G401.6 (cell line): ENCODE results near the gene SLC1A4.
A peak's percentile ranks its signal among the peaks of the same experiment; 100 is the strongest.
"Not testable (repeated sequence)": the region's sequence is repeated elsewhere in the genome, so short reads cannot be mapped to it uniquely, and the experiment has no call there.

Experiments
- FAIRE-seq: peaks from 2 replicates; lab custom pipeline; 2012; peaks lifted over from hg19 to GRCh38; lab: Jason Lieb, UNC

SLC1A4 gene

GRCh38 chr2:64992990-64993389 lies 3.8 kb downstream of the SLC1A4 start:
- no peak for FAIRE-seq

- no peak for FAIRE-seq
These were observed 5.8 kb downstream of the SLC1A4 start for GRCh38 chr2:64995041-64995440.

GRCh38 chr2:64996871-64997307 lies 7.7 kb downstream of the SLC1A4 start:
- FAIRE-seq = no peak

GRCh38 chr2:64998658-64999061 lies 9.5 kb downstream of the SLC1A4 start:
- no peak for FAIRE-seq

GRCh38 chr2:64999754-65000153 lies 10.6 kb downstream of the SLC1A4 start:
- FAIRE-seq = no peak

GRCh38 chr2:65000644-65001043 lies 11.4 kb downstream of the SLC1A4 start:
- no peak for FAIRE-seq

GRCh38 chr2:65003037-65003436 lies 13.8 kb downstream of the SLC1A4 start:
- no peak for FAIRE-seq

GRCh38 chr2:65004232-65004631 lies 15.0 kb downstream of the SLC1A4 start:
- not testable (repeated sequence) for FAIRE-seq

- no peak for FAIRE-seq
These were observed 24.6 kb downstream of the SLC1A4 start for GRCh38 chr2:65013776-65014175.

GRCh38 chr2:65015731-65016130 lies 26.5 kb downstream of the SLC1A4 start:
- no peak for FAIRE-seq

- no peak for FAIRE-seq
These were observed 27.6 kb downstream of the SLC1A4 start for GRCh38 chr2:65016789-65017188.

- peak; percentile 51 for FAIRE-seq
These were observed 28.1 kb downstream of the SLC1A4 start for GRCh38 chr2:65017335-65017734.

GRCh38 chr2:65018141-65018582 lies 29.0 kb downstream of the SLC1A4 start:
- FAIRE-seq = no peak

GRCh38 chr2:65019010-65019409 lies 29.8 kb downstream of the SLC1A4 start:
- no peak for FAIRE-seq

- no peak for FAIRE-seq
These were observed 30.5 kb downstream of the SLC1A4 start for GRCh38 chr2:65019675-65020195.

- not testable (repeated sequence) for FAIRE-seq
These were observed 31.1 kb downstream of the SLC1A4 start for GRCh38 chr2:65020251-65020650.

GRCh38 chr2:65020943-65021528 lies 31.8 kb downstream of the SLC1A4 start:
- FAIRE-seq = no peak

GRCh38 chr2:65021709-65022108 lies 32.5 kb downstream of the SLC1A4 start:
- FAIRE-seq = no peak

GRCh38 chr2:65022189-65022588 lies 33.0 kb downstream of the SLC1A4 start:
- no peak for FAIRE-seq

- FAIRE-seq = no peak
These were observed 34.5 kb downstream of the SLC1A4 start for GRCh38 chr2:65023742-65024141.

GRCh38 chr2:65024149-65024829 lies 35.1 kb downstream of the SLC1A4 start:
- no peak for FAIRE-seq

- no peak for FAIRE-seq
These were observed 36.4 kb downstream of the SLC1A4 start for GRCh38 chr2:65025453-65026123.

GRCh38 chr2:65026154-65026553 lies 37.0 kb downstream of the SLC1A4 start:
- no peak for FAIRE-seq
